GM18526 (cell line): ENCODE measurements around the gene FAM156B.
"Not testable (repeated sequence)": the region's sequence is repeated elsewhere in the genome, so short reads cannot be mapped to it uniquely, and the experiment has no call there.

Experiments
- POLR2A ChIP-seq: IDR thresholded peaks from 3 replicates; pipeline ENCODE4 v1.6.1; 2011; ENCODE audit not compliant: insufficient read length; ENCODE audit errors: extremely low read depth

FAM156B gene, protein sequence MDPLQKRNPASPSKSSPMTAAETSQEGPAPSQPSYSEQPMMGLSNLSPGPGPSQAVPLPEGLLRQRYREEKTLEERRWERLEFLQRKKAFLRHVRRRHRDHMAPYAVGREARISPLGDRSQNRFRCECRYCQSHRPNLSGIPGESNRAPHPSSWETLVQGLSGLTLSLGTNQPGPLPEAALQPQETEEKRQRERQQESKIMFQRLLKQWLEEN

DNA sequence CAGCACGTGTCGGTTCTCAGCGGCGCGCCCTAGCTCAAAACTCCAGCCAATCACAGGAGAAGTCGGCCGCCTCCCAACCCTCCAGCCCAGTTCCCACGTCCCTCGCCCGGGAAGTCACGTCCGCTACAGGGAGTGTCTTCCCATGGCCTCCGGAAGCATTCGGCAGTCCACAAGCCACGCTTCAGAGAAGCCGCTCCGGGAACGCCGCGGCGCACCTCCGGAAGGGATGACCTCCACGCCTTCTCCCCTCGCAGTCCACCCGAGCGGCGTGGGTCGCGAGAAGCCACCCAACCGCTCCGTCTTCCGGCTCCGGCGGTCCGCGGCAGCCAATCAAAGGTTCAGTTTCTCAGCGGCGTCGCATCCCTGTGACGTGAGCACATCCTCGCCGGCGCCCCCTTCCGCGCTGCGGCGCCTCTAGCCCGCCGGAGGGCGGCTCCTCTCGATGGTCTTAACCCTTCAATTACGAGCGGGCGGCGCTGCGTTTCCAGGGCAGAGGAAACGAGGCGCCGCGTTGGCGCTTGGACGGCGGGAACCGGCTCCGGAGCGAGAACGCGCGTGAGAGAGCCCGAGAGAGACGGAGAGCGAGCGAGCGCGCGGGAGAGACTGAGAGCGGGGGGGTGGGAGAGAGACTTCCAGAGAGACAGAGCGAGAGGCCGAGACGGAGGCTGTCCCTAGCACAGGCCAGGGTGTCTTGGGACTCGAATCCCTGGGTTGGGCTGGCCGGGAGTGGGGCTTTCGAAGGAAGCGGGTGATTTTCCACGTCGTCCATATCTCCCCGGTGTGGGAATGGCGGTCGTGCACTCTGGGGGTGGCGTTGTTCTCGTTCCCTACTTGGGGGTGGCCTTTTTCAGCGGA, at the start of gene FAM156B:
TSS of gene FAM156B (plus strand) at position 476 of the 855 bp plus-strand sequence. CDS start 9,896 bp downstream, outside the sequence.
- not testable (repeated sequence) for TF ChIP-seq POLR2A

DNA sequence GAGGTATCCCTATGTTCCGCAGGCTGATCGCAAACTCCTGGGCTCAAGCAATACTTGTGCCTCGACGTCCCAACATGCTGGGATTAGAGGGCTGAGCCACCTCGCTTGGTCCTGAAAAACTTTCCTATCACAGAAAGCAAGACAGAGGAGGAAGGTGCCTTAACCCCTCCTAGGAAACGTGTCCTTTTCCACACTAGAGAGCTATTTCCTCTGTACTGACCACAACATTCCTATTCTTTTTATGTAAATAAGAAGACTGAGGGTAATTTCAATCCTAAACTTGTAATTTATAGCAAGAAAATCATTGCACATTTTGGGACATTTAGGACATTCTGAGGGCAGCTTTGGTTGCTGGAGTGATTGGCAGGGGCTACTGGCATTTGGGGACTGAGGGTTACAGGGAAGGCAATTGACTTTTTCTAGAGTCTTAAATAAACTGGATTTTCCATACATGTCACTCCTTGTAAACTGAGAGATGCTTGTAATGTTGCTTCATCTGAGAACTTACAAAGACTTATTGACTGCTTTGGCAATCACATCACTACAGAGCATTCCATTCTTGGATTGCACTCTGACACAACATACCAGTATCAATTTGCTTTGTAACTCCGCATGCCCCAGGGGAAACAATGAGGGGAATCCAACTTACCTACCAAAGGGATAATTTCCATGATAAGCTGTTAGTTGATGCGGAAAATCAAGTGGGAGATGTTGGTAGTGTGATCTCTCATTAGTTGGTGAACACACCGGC, 44.8 kb upstream of the FAM156B start:
- TF ChIP-seq POLR2A: no peak

- TF ChIP-seq POLR2A: no peak
Measured at GRCh38 chrX:52865343-52865998, 31.7 kb upstream of the FAM156B start.

GRCh38 chrX:52867610-52868348, 29.4 kb upstream of the FAM156B start, which contains the start of gene XAGE3:
Gene XAGE3 (minus strand): TSS chrX:52868083. CDS start chrX:52867133, 950 bp downstream.
- TF ChIP-seq POLR2A: no peak

DNA sequence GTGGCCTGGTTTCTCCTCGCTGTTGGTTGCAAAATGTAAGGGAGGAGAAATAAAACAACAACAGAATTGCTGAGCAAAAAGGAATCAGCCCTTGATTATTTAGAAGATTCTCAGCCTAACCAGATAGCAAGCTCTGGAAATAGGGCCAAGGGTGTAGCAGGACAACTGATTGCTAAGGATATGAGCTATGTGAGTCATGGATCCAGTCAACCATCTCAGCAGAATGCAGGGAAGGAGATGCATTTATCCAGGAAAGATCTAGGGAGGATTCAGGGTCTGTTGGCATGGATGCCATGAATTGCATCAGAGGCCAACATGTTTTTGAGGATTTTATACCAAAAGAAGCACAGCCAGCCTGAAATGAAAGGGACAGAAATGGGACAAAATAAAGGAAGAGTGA, 27.1 kb upstream of the FAM156B start:
- TF ChIP-seq POLR2A: no peak

GRCh38 chrX:52874661-52875060, 22.5 kb upstream of the FAM156B start:
- no peak for TF ChIP-seq POLR2A

GRCh38 chrX:52923781-52924241, 26.7 kb downstream of the FAM156B start:
- TF ChIP-seq POLR2A: no peak

DNA sequence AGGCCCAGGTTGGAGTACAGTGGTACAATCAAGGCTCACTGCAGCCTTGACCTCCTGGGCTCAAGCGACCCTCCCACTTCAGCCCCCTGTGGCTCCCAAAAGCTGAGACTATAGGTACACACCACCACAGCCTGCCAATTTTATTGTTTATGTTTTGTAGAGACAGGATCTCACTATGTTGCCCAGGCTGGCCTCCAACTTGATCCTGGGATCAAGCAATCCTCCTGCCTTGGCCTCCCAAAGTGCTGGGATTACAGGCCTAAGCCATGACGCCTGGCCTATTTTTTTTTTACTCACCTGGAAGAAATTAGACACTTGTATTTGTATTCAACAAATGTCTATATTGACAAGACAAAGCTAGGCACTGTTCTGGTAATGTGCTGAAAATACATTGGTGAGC, 36.1 kb downstream of the FAM156B start:
- no peak for TF ChIP-seq POLR2A

DNA sequence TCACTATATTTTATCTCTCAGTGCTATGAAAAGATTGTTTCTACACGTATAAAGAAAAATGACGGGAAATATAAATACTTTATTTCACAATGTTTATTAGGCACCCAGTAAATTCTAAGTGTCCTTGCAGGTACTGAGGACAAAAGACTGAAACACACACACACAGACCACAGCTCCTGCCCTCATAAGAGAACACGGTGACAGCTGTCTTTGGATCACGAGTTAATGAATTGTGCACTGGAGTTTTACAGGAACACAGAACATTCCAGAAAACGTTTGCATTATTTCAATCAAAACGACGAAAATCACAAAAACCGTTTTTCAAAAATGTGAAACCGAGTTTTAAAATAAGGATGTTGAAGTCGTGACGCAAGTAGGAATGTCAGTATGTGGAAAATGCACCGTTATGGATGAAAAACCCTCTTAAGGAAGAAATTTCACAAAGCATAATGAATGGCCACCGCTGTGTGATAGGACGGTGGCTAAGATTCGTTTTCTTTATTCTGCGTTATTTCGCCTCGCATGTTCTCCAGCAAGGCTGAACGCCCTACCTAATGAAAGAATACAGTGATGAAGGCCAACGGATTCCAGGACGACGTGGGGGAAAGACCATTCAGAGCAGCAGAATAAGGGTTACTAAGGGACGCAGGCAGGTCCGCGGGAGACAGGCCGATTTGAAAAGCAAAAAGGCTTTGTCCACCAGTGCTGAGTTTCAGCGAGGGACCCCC, 37.0 kb downstream of the FAM156B start:
- no peak for TF ChIP-seq POLR2A

GRCh38 chrX:52934704-52935469, 37.8 kb downstream of the FAM156B start:
- peak; percentile 74 for TF ChIP-seq POLR2A
